GM23338 (cell line): ENCODE results near the gene ATP4A. TPM values are rescaled to one million over a fixed set of nuclear protein-coding genes. Genes with fewer than 3 reads are reported as not detected.

Experiments
- ATAC-seq: fragments of 200-7000 bp; cut with Tn5 transposase; 3 replicates; pipeline ENCODE4 v1.9.1; 2020
- DNase-seq: peaks from one replicate; pipeline ENCODE4 v3.0.0-alpha.2; 2015; ENCODE audit warnings: low spot score
- H2AFZ ChIP-seq: fragments of 200-600 bp; sonication (generic); 2 replicates; pipeline ENCODE4 v1.8.0; 2016; ENCODE audit warnings: antibody characterized with exemption, mild to moderate bottlenecking, moderate library complexity
- H3F3A ChIP-seq: fragments of 200-600 bp; sonication (generic); replicated peaks from 2 replicates; pipeline ENCODE4 v1.8.0; 2017; ENCODE audit warnings: antibody characterized with exemption, mixed run types, low read depth
- H3K27ac ChIP-seq: fragments of 200-600 bp; sonication (generic); 2 replicates; pipeline ENCODE4 v1.6.1; 2016; ENCODE audit warnings: low read depth
- H3K27me3 ChIP-seq: fragments of 200-600 bp; sonication (generic); 2 replicates; pipeline ENCODE4 v1.8.0; 2016; ENCODE audit warnings: mild to moderate bottlenecking, mixed run types, moderate library complexity; ENCODE audit not compliant: insufficient read depth
- H3K36me3 ChIP-seq: fragments of 200-600 bp; sonication (generic); 2 replicates; pipeline ENCODE4 v1.8.0; 2016; ENCODE audit warnings: mild to moderate bottlenecking; ENCODE audit not compliant: insufficient read depth
- H3K4me1 ChIP-seq: fragments of 200-600 bp; sonication (generic); 2 replicates; pipeline ENCODE4 v1.8.0; 2016; ENCODE audit warnings: mild to moderate bottlenecking, moderate library complexity; ENCODE audit not compliant: insufficient read depth
- H3K4me2 ChIP-seq: fragments of 200-600 bp; sonication (generic); 2 replicates; pipeline ENCODE4 v1.7.1; 2017; ENCODE audit warnings: mixed run types
- H3K4me3 ChIP-seq: fragments of 200-600 bp; sonication (generic); 2 replicates; pipeline ENCODE4 v1.6.1; 2016; ENCODE audit warnings: mixed run types
- H3K79me2 ChIP-seq: fragments of 200-600 bp; sonication (generic); replicated peaks from 2 replicates; pipeline ENCODE4 v1.8.0; 2017; ENCODE audit warnings: mild to moderate bottlenecking; ENCODE audit not compliant: insufficient read depth
- H3K9me2 ChIP-seq: fragments of 200-600 bp; sonication (generic); 2 replicates; pipeline ENCODE4 v1.8.0; 2017; ENCODE audit not compliant: insufficient read depth
- H4K20me1 ChIP-seq: fragments of 200-600 bp; sonication (generic); replicated peaks from 2 replicates; pipeline ENCODE4 v1.8.0; 2017; ENCODE audit warnings: mild to moderate bottlenecking; ENCODE audit not compliant: insufficient read depth
- H3K27ac Mint-ChIP-seq: 2 replicates; pipeline ENCODE4 v1.8.0; 2020; ENCODE audit warnings: inconsistent platforms, mild to moderate bottlenecking, moderate library complexity, mixed read lengths
- H3K27me3 Mint-ChIP-seq: 3 replicates; pipeline ENCODE4 v1.8.0; 2022; ENCODE audit warnings: low read depth, mild to moderate bottlenecking, moderate library complexity, mixed read lengths, inconsistent platforms; ENCODE audit not compliant: insufficient read depth, poor library complexity
- H3K36me3 Mint-ChIP-seq: 3 replicates; pipeline ENCODE4 v1.8.0; 2021; ENCODE audit warnings: low read depth, mild to moderate bottlenecking, inconsistent platforms, moderate library complexity, mixed read lengths
- H3K4me1 Mint-ChIP-seq: 3 replicates; pipeline ENCODE4 v1.8.0; 2020; ENCODE audit warnings: mild to moderate bottlenecking, inconsistent platforms, mixed read lengths
- H3K4me3 Mint-ChIP-seq: 3 replicates; pipeline ENCODE4 v1.8.0; 2021; ENCODE audit warnings: moderate library complexity, mild to moderate bottlenecking, inconsistent platforms, mixed read lengths
- H3K9me3 Mint-ChIP-seq: 3 replicates; pipeline ENCODE4 v1.8.0; 2020; ENCODE audit warnings: moderate library complexity, mild to moderate bottlenecking, inconsistent platforms, mixed read lengths
- CREB1 ChIP-seq: fragments of 250-450 bp; sonication (Bioruptor Pico); IDR thresholded peaks from 2 replicates; pipeline ENCODE4 v1.5.0; 2020; ENCODE audit warnings: low read depth, mild to moderate bottlenecking, moderate library complexity
- JUNB ChIP-seq: IDR thresholded peaks from one replicate; pipeline ENCODE4 v1.6.1; 2016; ENCODE audit warnings: antibody characterized with exemption; ENCODE audit not compliant: unreplicated experiment
- ZNF114 ChIP-seq: fragments of 250-450 bp; sonication (Bioruptor Pico); IDR thresholded peaks from 2 replicates; pipeline ENCODE4 v1.5.0; 2020; ENCODE audit warnings: mild to moderate bottlenecking, moderate library complexity
- ZNF462 ChIP-seq: fragments of 250-450 bp; sonication (Bioruptor Pico); IDR thresholded peaks from 2 replicates; pipeline ENCODE4 v1.5.0; 2020; ENCODE audit warnings: mild to moderate bottlenecking, moderate library complexity
- polyA plus RNA-seq: library from polyadenylated mRNA; unstranded; fragments of >200 nt; fragmentation: Nextera tagmentation; extraction: Ambion mirVana; gene quantifications from 2 replicates; pipeline ENCODE4 v1.2.1, GENCODE V29; 2016
- total RNA-seq: library from RNA; depleted of rRNA; stranded (reverse); fragments of >200 nt; shearing (Covaris generic); gene quantifications from 2 replicates; pipeline ENCODE4 v1.2.3, GENCODE V29; 2014
- TF ChIP-seq, protein P1 (sequence below): IDR thresholded peaks from 2 replicates; pipeline ENCODE4 v1.6.1; 2016; ENCODE audit warnings: antibody characterized with exemption
- TF ChIP-seq, protein P2 (sequence below): IDR thresholded peaks from one replicate; pipeline ENCODE4 v1.6.1; 2018; ENCODE audit warnings: antibody characterized with exemption; ENCODE audit not compliant: unreplicated experiment

The ATP4A gene
- total and polyA plus RNA-seq, 2 experiments from 2014 or later = 0.61 to 0.63 TPM

- peaks cover 18% of the 10 kb centered on the region for H4K20me1 ChIP-seq
- Mint-ChIP-seq H3K4me1 (peaks cover 15% of the 10 kb centered on the region), H3K27ac (no peak overlapping the region; the same call in 1 of the 2 replicates), H3K4me3 (peak overlapping the region; percentile 97), H3K27me3 (peaks cover 17% of the 10 kb centered on the region), H3K36me3 (peaks cover 62% of the 10 kb centered on the region), H3K9me3 (no peaks in the 10 kb centered on the region; the same call in 2 of the 3 replicates)
- ATAC-seq (no peak), DNase-seq (no peak)
- peaks cover 33% of the 10 kb centered on the region for H3K79me2 ChIP-seq
- peaks cover 2% of the 10 kb centered on the region; the same call in 1 of the 2 replicates for H3K27me3 ChIP-seq
- no peak overlapping the region for H2AFZ ChIP-seq
- peaks cover 10% of the 10 kb centered on the region for H3K4me1 ChIP-seq
- peaks cover 36% of the 10 kb centered on the region for H3K36me3 ChIP-seq
- 0 out of 2 replicates have a peak, but pooled peaks cover 3% of the 10 kb centered on the region for H3F3A ChIP-seq
- H3K4me3 ChIP-seq = no peak overlapping the region
- no peak overlapping the region; the same call in 1 of the 2 replicates for H3K4me2 ChIP-seq
- TF ChIP-seq ZNF462 (CRISPR knock-in tag) (no peak), JUNB (no peak), CREB1 (CRISPR knock-in tag) (no peak), ZNF114 (CRISPR knock-in tag) (no peak)
- TF ChIP-seq, protein P1, sequence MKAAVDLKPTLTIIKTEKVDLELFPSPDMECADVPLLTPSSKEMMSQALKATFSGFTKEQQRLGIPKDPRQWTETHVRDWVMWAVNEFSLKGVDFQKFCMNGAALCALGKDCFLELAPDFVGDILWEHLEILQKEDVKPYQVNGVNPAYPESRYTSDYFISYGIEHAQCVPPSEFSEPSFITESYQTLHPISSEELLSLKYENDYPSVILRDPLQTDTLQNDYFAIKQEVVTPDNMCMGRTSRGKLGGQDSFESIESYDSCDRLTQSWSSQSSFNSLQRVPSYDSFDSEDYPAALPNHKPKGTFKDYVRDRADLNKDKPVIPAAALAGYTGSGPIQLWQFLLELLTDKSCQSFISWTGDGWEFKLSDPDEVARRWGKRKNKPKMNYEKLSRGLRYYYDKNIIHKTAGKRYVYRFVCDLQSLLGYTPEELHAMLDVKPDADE = no peak
- TF ChIP-seq, protein P2, sequence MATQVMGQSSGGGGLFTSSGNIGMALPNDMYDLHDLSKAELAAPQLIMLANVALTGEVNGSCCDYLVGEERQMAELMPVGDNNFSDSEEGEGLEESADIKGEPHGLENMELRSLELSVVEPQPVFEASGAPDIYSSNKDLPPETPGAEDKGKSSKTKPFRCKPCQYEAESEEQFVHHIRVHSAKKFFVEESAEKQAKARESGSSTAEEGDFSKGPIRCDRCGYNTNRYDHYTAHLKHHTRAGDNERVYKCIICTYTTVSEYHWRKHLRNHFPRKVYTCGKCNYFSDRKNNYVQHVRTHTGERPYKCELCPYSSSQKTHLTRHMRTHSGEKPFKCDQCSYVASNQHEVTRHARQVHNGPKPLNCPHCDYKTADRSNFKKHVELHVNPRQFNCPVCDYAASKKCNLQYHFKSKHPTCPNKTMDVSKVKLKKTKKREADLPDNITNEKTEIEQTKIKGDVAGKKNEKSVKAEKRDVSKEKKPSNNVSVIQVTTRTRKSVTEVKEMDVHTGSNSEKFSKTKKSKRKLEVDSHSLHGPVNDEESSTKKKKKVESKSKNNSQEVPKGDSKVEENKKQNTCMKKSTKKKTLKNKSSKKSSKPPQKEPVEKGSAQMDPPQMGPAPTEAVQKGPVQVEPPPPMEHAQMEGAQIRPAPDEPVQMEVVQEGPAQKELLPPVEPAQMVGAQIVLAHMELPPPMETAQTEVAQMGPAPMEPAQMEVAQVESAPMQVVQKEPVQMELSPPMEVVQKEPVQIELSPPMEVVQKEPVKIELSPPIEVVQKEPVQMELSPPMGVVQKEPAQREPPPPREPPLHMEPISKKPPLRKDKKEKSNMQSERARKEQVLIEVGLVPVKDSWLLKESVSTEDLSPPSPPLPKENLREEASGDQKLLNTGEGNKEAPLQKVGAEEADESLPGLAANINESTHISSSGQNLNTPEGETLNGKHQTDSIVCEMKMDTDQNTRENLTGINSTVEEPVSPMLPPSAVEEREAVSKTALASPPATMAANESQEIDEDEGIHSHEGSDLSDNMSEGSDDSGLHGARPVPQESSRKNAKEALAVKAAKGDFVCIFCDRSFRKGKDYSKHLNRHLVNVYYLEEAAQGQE = no peak
- H3K9me2 ChIP-seq = no peaks in the 10 kb centered on the region
- H3K27ac ChIP-seq = no peak overlapping the region
Observed at GRCh38 chr19:35507561-35507960, 55.9 kb downstream of the ATP4A start.
